GM18867 (cell line): Measurements from ENCODE around the gene TRPV6.
A peak's percentile ranks its signal among the peaks of the same experiment; 100 is the strongest.

Source experiments
- ATAC-seq: cut with Tn5 transposase; IDR thresholded peaks from one replicate; pipeline ENCODE4 v1.9.1; 2021; ENCODE audit warnings: mild to moderate bottlenecking, moderate library complexity; ENCODE audit not compliant: unreplicated experiment

Gene TRPV6

DNA sequence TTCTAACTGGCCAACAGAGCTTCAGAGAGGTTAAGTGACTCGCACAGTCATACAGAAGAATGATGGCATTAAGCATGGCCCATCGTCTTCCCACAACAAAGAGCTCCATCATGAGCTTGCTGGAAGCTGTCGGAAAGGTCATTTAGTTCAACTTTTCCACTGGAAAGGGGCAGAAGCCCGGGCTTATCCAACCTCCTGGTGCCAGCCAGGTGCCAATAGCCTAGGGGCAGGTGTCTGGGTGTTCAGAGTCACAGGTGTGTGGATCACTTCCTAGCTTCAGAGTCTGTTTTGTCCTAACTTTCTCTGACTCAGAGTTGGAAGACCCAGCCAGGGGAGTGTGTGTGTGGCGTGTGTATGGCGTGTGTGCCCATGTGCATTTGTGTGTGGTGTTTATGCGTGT is 1.3 kb upstream of the TRPV6 start:
- ATAC-seq: no peak

DNA sequence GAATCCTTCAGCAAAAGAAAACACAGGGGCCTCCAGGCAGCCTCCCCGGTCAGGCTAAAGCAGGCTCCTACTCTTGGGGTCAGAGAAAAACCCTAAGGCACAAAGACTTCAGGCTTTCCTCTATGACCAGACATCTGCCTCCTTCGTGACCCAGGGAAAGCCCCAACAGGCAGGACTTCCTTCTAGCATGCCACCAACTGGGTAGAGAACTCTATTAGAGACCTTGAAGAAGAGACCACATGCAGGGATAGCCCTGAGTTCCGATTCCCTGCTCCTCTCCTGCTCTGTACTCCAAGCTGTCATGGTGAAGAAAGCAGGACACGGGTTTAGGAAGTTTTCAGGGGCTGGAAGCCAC is 1.3 kb downstream of the TRPV6 start:
- ATAC-seq: no peak

DNA sequence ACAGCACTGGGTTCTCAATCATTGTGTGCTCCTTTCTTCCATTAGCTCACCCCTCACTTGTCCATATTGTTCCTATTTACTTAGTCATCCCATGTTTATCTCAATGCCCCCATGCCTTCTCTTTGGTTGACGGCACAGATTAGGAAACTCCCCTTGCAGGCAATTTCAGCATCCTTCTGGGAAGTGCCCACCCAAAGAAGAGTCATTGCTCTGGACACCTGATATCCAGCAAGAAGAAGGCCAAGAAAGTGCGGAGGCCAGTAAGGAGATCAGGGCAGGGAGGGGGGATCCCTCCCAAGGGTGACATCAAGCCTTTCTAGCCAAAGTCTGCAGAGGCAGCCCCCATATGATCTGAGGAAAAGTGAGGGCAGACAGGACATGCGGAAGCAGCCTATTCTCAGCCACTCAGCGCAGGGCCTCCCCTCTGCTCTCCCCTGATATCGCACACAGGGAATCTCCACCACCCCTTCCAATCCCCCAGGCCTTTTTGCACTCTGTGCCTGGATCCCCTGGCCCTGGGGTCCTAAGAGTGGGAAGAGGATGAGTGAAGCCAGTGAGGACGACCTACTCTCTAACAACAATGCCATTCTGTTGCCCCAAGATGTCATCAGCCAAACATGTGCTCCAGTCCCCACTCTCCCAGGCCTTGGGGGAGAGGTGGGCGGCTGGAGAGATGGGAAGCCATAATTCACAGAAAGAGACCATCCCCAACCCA is 1.8 kb downstream of the TRPV6 start:
- no peak for ATAC-seq

DNA sequence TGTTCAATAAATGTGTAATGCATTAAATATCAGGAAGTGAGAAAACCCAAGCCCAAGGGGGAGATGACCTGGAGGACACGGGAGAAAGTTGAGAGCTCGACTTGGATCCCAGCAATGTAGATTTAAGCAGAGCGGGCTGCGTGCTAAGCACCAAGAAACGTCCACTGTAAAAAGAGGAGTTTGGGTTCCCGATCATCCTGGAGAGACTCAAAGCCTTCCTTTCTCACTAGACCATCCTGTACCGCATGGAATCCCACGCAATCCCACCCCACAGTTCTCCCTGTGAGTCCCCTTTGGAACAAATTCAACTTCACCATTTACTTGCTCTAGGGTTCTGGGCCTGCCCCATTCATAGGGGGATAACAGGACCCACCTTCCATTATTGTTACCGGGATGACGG is 2.4 kb downstream of the TRPV6 start:
- ATAC-seq: no peak

DNA sequence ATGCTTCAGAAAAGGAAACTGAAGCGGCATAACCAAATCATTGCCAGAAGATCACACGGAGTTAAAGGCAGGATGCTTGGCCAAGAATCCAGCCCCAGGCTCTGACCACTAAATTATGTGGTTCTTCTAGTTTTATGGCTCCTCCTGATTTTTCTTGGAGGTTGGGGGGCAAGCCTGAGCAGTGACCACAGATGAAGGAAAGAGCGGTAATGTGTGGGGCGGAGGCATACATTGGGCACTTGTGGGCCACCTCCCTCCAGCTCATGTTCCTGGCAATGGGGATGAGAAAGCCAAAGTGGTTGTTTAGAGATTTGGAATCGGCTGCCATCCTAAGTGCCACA is 3.2 kb downstream of the TRPV6 start:
- ATAC-seq: no peak

DNA sequence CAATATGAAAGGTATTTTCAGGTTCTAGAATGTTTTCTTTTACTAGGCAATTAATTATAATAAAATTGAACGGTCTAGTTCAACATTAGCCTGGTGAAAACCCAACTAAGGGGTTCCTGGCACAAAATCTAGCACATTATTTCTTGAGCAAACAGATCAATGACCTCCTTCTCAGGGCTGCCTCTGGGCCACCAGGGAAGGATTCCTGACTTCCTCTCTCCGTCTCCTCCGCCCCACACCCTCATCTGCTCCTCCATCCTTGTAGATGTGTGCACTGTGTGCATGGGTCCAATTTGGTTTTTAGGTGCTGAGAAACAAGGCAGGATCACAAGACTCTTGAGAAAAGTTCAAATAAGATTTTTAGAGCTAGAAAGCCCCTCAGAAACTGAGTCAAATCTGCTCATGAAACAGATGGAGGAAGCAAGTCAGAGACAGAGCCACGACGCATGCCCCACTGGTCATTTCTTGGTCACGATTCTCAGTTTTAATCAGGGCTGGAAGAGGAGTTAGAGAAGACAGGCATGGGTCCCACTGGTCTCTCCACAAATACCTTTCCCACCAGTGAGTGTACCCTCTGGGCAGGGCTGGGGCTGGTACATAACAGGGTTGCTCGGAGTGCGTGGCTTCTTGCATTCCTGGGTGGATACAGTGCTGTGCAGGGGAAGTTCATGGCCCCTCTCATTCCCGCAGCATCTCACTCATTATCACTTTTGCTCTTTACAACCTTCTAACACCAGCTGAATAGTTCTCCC is 3.8 kb downstream of the TRPV6 start:
- peak; percentile 41 for ATAC-seq

DNA sequence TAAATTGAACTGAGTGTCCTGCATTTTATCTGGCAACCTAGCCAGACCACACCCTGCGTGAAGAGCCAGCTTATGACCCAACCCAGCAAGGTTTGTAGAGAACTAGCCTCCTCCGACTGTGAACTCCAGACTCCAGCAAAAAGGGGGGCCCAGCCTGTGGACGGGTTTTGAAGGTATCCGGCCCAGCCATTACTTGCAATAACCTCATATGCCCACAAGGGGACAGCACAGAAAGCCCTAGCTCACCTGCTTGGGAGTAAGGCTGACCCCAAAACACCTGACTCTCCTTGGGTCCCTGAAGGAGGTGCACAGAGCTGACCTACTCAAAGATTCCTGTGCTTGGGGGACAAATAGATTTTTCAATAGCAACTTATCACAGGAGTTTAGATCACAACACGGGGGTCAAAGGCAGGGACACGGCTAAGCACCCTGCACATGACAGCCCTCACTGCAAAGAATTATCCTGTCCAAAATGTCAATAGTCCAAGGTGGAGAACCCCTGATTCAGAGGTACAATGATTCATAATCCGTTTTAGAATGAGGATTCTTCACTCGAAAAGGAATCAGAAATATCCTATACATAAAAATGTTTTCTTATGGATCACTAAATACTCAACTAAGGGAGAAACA is 4.6 kb downstream of the TRPV6 start:
- ATAC-seq: peak; percentile 76

DNA sequence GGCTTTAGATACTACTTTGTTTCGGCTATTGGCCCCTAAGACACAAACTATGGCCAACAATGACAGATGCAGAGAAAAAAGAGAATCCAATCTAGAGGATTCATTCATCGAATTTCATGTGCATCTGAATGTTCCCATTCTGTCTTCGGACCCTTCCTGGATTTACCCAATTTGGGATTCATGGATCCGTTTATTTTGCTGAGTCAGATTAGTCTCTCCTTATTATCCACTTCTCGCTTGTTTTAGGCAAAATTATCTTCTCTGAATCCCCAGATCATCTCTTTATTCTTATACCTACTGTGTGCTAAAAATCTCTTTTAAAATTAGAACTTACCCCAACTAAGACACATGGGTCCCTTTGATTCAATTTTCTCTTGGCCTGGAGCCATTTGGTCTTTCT is 6.5 kb downstream of the TRPV6 start:
- ATAC-seq: no peak

DNA sequence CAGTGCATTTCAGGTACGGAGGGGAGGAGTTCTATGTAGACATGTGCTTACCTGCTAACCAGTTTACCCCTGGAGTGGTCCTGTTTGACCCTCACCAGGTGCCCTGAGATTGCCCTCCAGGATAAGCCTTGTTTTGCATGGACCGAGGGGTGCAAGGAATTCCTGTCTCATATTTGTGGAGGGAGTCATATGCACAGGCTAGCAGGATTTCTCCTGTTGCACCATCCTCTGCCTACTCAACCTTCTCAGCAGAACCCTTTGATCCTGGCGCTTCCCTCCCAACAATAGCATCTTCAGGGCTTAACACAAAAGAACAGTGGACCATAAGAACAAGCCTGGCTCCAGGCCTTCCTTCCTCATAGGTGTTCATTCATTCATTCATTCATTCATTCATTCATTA is 7.2 kb downstream of the TRPV6 start:
- ATAC-seq: no peak

DNA sequence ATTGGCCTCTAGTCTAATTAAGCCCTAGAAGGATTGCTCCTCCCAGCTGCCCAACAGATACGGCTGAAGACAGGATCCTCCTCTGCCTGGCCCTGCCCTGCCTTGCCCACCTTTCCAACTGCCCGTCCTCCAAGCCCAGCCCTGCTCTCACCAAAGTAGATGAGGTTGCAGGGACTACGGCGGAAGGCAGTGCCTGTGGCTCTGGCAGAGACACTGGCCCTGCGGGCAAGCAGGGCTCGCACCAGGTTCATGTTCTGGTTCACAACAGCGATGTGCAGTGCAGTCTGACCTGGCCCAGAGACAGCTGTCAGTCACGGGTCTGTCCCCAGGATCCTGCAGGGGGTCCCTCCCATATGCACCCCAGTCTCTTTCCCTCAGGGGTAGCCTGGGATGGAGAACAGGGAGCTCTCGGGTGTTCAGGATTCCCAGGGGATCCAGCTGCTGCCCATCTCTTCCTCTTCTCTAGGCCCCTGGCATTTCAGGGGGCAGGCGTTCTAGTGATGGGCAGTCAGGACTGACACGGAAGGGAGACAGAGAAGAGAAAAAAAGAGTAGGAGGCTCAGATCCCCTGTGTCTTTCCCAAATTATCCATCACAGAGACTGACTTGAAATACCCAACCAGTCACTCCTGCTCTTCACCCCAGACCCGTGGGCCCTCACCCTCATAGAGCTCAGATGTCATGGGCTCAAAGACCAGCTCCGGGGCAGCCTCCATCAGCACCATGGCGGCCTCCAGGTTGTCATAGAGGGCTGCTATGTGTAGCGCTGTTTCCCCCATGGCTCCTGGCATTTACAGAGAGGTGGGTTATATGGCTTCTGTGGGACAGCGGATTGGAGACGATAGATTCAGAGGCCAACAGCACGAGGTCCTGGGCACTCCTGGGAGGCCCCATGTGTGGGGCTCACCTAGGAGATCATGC is 8.3 kb downstream of the TRPV6 start:
- no peak for ATAC-seq

DNA sequence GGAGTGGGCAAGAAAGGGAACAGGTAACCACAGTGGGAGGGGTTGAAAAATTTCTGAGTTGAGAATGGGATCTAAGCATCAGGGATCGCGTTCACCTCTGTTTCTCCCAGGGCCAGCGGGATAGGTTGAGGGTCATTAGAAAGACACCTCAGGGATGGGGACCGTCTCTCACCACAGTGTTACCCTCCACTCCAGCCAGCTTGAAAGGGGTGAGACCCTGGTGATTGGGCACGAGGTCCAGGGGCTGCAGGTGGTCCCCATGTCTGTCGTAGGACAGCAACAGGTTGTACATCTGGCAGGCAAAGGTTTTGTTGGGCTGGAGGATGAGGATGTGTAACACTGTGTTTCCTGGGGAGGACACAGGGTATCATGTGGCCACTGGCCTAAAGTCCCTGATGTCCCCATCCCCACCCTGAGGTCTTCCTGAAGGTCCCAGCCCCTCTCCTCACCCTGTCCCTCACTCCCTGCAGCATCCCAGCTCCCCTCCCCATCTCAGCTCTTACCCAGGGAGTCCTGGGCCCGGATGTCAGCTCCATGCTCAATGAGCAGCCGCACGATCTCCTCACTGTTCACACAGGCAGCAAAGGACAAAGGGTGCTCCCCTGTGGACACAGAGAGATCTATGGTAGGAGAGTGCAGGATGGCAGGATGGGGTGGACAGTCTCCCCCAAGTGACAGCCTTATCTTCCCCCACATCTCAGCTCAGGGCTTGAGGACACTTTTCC is 9.1 kb downstream of the TRPV6 start:
- no peak for ATAC-seq

DNA sequence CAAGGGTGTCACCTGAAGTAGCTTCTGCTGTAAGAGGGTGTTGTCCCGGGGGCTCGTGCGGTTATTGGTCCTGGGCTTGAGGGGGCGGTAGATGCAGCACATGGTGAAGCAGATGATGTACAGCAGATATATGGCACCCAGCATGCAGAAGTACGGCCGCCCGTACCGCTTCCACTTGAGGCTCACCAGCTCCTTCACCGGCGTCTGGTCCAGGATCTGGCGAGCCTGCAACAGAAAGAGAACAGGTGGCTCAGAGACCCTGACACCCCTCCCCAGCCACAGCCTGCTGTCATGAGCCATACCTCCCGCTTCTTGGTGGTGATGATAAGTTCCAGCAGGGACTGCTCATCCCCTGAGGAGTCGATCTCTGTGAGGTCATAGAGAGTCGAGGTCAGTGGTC is 10.1 kb downstream of the TRPV6 start:
- no peak for ATAC-seq

DNA sequence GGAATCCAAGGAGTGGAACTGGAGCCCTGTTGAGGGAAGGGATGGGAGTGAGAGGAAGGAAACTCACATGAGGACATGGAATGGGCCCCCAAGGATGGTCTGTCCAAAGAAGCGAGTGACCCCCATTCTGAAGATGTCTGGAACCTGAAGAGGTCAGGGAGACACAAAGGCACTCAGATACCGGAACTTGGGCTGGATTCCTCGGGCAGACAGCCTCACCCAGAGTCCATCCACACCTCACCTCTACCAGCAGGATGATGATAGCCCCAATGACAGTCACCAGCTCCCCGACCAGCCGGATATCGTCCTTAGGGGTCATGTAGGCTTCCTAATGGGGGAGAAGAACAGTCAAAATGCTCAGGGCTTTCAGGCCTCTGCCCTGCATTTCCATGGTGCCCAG is 10.7 kb downstream of the TRPV6 start:
- no peak for ATAC-seq

DNA sequence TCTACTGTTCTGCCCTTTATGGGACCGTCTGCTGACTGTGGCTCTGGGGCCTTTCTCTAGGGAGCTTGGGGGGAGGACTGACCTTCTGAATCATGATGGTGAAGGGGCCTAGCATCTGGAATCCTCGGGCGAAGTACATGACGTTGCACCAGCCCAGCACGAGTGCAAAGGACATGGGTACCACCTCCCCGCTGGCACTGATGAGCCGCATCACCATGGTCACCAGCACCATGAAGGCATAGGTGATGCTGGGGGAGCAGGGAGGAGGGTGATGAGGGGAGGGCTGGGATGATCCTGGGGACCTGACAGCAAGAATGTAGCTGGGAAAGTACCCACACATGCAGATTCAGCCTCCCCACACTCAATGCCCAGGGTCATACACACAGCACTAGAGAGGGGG is 11.1 kb downstream of the TRPV6 start:
- ATAC-seq: no peak

DNA sequence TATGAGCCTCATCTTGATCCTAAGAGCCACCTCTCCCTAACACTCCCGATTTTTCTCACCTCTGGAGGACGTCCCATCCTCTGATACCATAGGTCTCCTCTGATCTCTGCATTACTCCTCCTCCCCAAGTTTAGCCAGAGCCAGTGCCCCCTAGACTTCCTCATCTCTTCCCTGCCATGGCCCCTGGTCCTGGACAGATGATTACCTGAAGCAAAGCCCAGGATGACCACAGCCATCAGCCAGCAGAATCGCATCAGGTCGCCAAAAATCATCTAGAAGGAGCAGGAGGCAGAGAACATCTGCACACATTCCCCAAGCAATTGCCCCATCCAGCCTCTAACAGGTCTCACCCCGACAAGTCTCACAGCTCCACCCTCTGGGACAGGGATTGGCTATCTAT is 11.7 kb downstream of the TRPV6 start:
- no peak for ATAC-seq

DNA sequence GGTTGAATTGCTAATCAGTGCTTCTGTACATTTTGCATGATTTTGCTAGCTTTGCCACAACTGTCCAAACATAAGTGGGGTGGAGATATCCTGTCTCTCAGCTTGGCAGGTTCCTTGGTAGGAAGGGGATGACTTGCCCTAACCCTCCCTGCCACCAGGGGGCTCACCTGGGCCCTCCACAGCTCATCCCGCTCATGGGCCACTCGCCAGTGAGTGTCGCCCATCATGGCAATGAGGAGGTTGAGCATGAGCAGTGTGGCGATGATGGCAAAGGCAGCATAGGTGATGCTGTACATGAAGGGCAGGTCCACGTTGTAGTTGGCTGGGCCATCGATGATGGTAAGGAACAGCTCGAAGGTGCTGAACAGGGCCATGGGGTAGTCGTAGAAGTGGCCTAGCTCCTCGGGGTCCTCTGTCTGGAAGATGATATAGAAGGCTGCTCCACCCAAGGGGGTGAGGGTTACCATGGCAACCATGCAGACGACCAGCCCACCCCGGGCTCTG is 12.2 kb downstream of the TRPV6 start:
- ATAC-seq: peak; percentile 87

DNA sequence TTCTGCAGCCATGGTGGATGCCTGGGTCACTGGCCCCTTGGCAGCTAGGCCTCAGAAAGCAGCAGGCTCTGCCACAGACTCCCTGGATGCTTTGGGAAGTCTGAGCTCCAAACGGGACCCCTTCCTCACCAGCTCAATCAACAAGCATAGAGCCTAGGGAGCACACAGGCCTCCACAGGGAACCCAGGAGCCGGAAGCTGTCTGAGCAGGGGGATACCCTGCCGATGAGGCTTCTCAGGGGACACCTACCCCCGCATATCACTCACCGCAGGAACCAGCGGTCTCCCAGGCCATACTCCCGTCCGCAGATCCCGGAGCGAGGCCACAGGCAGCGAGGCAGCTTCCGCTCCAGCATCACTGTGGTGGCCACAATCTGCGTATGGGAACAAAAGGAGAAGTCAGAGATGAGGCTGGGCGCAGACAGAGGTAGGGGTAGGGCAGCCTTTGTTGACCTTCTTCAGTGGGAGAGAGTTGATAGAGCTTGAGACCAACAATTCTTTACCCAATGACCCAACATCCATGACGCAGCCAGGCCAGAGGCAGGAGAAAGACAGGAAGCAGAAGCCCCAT is 13.4 kb downstream of the TRPV6 start:
- ATAC-seq: no peak

DNA sequence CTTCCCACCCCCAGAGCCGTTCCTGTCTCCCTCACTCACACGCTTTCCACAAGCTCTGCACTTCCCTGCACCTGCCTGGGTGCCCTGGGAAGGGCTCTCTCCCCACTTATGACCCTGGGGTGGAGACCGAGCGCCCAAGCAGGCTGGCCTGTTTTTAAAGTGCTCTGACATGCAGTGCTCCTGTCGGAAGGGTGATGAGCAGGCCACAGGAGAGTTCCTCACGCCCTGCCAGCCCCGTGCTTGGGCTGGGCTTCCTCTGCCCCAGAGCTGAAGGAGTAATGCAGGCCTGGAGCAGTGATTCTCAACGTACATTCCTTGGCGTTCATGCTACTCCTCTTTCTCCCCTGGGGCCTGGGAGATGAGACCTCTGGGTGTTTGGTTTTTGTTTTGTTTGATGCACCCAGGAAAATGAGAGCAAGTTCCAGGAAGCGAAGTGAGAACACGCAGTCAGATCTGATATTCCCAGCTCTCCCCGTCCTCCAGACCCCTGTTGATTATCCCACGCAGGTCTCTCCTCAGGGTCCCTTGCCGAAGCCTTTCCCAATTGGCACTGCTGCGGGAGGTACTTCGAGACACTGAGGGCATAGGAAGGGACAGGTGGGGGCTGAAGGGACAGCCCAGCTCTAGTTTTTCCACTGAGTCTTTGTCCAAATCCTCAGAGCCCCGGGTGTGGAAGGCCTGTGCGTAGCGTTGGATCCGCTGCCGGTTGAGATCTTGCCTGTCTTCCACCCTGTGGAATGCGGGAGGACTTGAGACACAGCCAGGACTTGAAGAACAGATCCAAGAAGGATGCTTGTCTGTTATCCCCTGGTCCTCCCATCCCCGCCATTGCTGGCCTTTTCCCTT is 14.1 kb downstream of the TRPV6 start:
- no peak for ATAC-seq

DNA sequence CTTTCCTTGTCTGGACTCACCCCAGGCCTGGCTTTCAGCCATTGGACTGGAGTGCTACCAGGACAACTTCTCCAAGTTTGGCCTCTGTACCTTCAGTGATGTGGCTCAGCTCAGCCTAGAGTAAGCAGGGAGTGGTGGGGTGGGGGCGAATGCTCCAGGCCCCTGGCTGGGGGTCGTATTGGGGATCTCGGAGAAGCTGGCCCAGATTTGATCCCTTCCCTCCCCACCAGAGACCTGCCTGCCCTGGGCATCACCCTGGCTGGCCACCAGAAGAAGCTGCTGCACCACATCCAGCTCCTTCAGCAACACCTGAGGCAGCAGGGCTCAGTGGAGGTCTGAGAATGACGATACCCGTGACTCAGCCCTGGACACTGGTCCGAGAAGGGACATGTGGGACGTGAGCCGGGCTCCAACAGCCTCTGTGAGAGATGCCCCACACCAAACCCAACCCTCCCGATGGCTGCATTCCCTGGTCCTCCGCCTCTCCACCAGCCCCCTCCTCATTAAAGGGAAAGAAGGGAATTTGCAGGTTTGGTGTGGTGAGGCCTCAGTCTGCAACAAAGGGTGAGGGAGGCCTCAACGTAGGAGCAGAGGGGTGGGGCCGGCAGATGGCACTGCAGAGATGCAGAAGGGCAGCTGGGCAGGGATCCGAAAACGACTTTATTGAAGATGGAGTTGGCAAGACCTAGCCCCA is 14.8 kb downstream of the TRPV6 start:
- no peak for ATAC-seq
